GM19351 (cell line): ENCODE data around the gene CKM.
"Not testable (repeated sequence)": the region's sequence is repeated elsewhere in the genome, so short reads cannot be mapped to it uniquely, and the experiment has no call there.

Source experiments
- ATAC-seq: cut with Tn5 transposase; IDR thresholded peaks from one replicate; pipeline ENCODE4 v1.9.1; 2021; ENCODE audit warnings: mild to moderate bottlenecking, moderate library complexity; ENCODE audit not compliant: unreplicated experiment

Gene CKM

GRCh38 chr19:45294291-45295029 is 28.2 kb downstream of the CKM start:
- no peak for ATAC-seq

GRCh38 chr19:45293682-45294081 is 29.0 kb downstream of the CKM start:
- ATAC-seq = no peak

- ATAC-seq = no peak
Observed at GRCh38 chr19:45291834-45292233, 30.8 kb downstream of the CKM start.

GRCh38 chr19:45290381-45290931 is 32.2 kb downstream of the CKM start:
- no peak for ATAC-seq

- ATAC-seq = no peak
Observed at GRCh38 chr19:45283443-45284033, 39.1 kb downstream of the CKM start.

GRCh38 chr19:45280471-45280961 is 42.2 kb downstream of the CKM start:
- ATAC-seq = no peak

GRCh38 chr19:45279587-45280192 is 43.0 kb downstream of the CKM start:
- no peak for ATAC-seq

- no peak for ATAC-seq
Observed at GRCh38 chr19:45278087-45278486, 44.6 kb downstream of the CKM start.

GRCh38 chr19:45276284-45276687 is 46.4 kb downstream of the CKM start:
- ATAC-seq = no peak

- no peak for ATAC-seq
Observed at GRCh38 chr19:45275370-45275971, 47.2 kb downstream of the CKM start.

- no peak for ATAC-seq
Observed at GRCh38 chr19:45273521-45273855, 49.2 kb downstream of the CKM start.

- ATAC-seq = no peak
Observed at GRCh38 chr19:45271735-45272108, 51.0 kb downstream of the CKM start.

GRCh38 chr19:45271098-45271734 is 51.5 kb downstream of the CKM start:
- ATAC-seq = no peak

- not testable (repeated sequence) for ATAC-seq
Observed at GRCh38 chr19:45269939-45270338, 52.7 kb downstream of the CKM start.

- no peak for ATAC-seq
Observed at GRCh38 chr19:45267296-45267695, 55.4 kb downstream of the CKM start.

GRCh38 chr19:45265375-45265774 is 57.3 kb downstream of the CKM start:
- ATAC-seq = no peak

GRCh38 chr19:45264781-45265317 is 57.8 kb downstream of the CKM start:
- ATAC-seq = no peak

GRCh38 chr19:45263013-45263412 is 59.7 kb downstream of the CKM start:
- ATAC-seq = no peak

GRCh38 chr19:45262570-45262969 is 60.1 kb downstream of the CKM start:
- ATAC-seq = no peak

- ATAC-seq = no peak
Observed at GRCh38 chr19:45258862-45259261, 63.8 kb downstream of the CKM start.

GRCh38 chr19:45256836-45257235 is 65.8 kb downstream of the CKM start:
- ATAC-seq = no peak
